Measurements from ENCODE around the gene PPM1F. TPM values are rescaled to one million over a fixed set of nuclear protein-coding genes. Genes with fewer than 3 reads are reported as not detected.
A peak's percentile ranks its signal among the peaks of the same experiment; 100 is the strongest.

PPM1F gene
- total RNA-seq, 2 donors from 2014 or later: 37.6 to 49.2 TPM

DNA sequence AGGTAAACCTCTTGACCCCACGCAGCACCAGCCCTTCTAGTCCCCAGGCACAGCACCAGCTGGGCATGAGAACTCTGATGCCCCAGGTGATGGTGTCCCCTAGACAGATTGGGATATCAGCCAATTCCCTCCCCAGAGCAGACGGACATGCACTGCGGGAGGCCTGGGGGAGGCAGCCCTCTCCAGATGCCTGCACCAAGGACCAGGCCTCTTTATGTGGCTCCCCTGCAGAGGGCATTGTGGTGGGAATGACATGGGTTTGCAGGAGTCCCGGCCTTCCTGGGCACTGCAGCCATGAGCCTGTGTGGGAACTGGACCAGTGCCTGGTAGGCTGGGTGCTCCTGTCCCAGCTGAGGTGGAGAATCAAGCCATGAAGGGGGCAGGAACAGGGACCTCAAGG lies 25.9 kb downstream of the PPM1F start:
- H3K27ac Mint-ChIP-seq: no peak overlapping the region
- WGBS, 2 experiments (ENCODE audit: insufficient coverage in 1 of 2, insufficient read length in 1 of 2): 87 to 93% methylated on average over 3 to 4 of the region's 4 CpGs
- no peaks in the 10 kb centered on the region for H3K4me1 ChIP-seq (ENCODE audit: control insufficient read depth, insufficient read depth, low read length)
- H3K9ac ChIP-seq (ENCODE audit: extremely low read depth, low read length, poor library complexity, severe bottlenecking): no peak overlapping the region
- peak; percentile 55 for DNase-seq
- no peak overlapping the region for H3K4me3 ChIP-seq (ENCODE audit: low read length)
- H3K9me3 Mint-ChIP-seq: no peaks in the 10 kb centered on the region
- peaks cover 26% of the 10 kb centered on the region for H3K36me3 Mint-ChIP-seq (ENCODE audit: low read depth)
- H3K27ac ChIP-seq (ENCODE audit: low read depth, low read length): no peak overlapping the region
- H3K9me3 ChIP-seq (ENCODE audit: control insufficient read depth, low read length): no peaks in the 10 kb centered on the region
- no peak overlapping the region for H3K4me3 Mint-ChIP-seq
- no peaks in the 10 kb centered on the region for H3K27me3 ChIP-seq (ENCODE audit: control insufficient read depth, insufficient read depth, low read length, poor library complexity, severe bottlenecking)
- H3K36me3 ChIP-seq (ENCODE audit: control insufficient read depth, insufficient read depth, low read length): peaks cover 21% of the 10 kb centered on the region
- no peaks in the 10 kb centered on the region for H3K27me3 Mint-ChIP-seq (ENCODE audit: insufficient read depth)
- H3K4me1 Mint-ChIP-seq: peaks cover 20% of the 10 kb centered on the region
- TF ChIP-seq, protein P1, sequence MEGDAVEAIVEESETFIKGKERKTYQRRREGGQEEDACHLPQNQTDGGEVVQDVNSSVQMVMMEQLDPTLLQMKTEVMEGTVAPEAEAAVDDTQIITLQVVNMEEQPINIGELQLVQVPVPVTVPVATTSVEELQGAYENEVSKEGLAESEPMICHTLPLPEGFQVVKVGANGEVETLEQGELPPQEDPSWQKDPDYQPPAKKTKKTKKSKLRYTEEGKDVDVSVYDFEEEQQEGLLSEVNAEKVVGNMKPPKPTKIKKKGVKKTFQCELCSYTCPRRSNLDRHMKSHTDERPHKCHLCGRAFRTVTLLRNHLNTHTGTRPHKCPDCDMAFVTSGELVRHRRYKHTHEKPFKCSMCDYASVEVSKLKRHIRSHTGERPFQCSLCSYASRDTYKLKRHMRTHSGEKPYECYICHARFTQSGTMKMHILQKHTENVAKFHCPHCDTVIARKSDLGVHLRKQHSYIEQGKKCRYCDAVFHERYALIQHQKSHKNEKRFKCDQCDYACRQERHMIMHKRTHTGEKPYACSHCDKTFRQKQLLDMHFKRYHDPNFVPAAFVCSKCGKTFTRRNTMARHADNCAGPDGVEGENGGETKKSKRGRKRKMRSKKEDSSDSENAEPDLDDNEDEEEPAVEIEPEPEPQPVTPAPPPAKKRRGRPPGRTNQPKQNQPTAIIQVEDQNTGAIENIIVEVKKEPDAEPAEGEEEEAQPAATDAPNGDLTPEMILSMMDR (conservative IDR thresholded peaks at IDR 0.05): no peak

DNA sequence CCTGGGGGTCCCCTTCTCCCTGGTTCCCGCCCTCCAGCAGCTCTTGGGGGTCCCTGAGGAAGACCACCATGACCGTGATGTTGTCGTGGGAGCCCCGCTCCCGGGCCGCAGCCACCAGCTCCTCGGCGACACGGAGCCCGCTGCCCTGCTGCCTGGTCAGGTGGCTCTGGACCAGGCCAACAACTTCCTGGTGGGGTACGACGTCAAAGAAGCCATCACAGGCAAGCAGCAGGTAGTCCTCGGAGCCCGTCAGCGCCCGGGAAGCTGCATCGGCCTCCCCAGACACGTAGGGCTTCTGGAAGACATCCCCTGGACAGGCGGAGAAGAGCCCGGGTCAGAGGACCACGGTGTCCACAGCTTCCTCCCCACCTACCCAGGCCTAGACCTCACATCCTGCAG lies 29.5 kb downstream of the PPM1F start:
- WGBS, 2 experiments (ENCODE audit: insufficient coverage in 1 of 2, insufficient read length in 1 of 2): 94 to 96% methylated on average over 8 to 21 of the region's 21 CpGs
- H3K27ac ChIP-seq (ENCODE audit: low read depth, low read length): no peak overlapping the region
- peaks cover 5% of the 10 kb centered on the region for H3K4me1 ChIP-seq (ENCODE audit: control insufficient read depth, insufficient read depth, low read length)
- H3K4me3 Mint-ChIP-seq: no peak overlapping the region
- no peak overlapping the region for H3K27ac Mint-ChIP-seq
- no peaks in the 10 kb centered on the region for H3K27me3 ChIP-seq (ENCODE audit: control insufficient read depth, insufficient read depth, low read length, poor library complexity, severe bottlenecking)
- no peaks in the 10 kb centered on the region for H3K9me3 Mint-ChIP-seq
- TF ChIP-seq, protein P1 (conservative IDR thresholded peaks at IDR 0.05): no peak
- peaks cover 25% of the 10 kb centered on the region for H3K4me1 Mint-ChIP-seq
- H3K9me3 ChIP-seq (ENCODE audit: control insufficient read depth, low read length): no peaks in the 10 kb centered on the region
- H3K27me3 Mint-ChIP-seq (ENCODE audit: insufficient read depth): no peaks in the 10 kb centered on the region
- no peak overlapping the region for H3K9ac ChIP-seq (ENCODE audit: extremely low read depth, low read length, poor library complexity, severe bottlenecking)
- DNase-seq: no peak
- no peak overlapping the region for H3K4me3 ChIP-seq (ENCODE audit: low read length)
- H3K36me3 ChIP-seq (ENCODE audit: control insufficient read depth, insufficient read depth, low read length): no peaks in the 10 kb centered on the region
- H3K36me3 Mint-ChIP-seq (ENCODE audit: low read depth): peaks cover 6% of the 10 kb centered on the region

DNA sequence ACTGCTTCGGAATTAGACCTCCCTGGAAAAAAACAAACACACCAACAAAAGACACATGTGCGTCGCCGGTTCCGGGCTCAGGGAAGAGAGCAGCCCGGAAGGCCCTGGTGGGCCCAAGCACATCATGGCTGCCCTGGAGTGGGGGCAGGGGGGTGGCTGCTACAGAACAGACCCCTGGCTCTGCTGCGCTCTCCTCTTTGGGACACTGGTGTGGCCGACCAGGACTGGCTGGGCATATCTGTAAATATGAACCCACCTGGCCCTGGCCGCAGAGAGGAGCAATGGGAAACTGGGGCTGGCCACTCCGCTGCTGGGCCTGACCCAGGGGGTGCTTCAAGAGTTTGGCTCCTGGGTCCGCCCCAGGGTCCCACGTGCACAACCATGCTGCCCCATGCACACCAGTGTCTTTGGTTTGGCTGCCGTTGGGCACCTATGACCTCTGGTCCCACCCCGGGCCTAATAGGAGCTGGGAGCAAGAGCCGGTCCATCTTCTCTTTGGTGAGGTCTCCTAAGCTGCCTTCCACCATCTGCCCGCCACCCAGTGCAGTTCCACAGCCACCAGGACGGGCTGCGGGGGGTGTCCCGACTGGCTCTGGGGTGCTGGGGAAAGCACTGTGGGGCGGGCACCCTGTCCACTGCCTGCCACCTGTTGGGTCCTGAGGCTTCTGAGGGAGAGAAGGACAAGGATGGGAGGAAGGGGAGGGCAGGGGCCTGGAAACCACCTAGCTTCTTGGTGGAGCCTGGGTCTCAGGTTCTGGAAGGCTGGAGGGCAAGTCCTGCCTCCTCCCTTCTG lies 30.1 kb downstream of the PPM1F start:
- Histone ChIP-seq H3K9ac (ENCODE audit: extremely low read depth, low read length, poor library complexity, severe bottlenecking) (no peak overlapping the region), H3K27me3 (ENCODE audit: control insufficient read depth, insufficient read depth, low read length, poor library complexity, severe bottlenecking) (no peaks in the 10 kb centered on the region), H3K36me3 (ENCODE audit: control insufficient read depth, insufficient read depth, low read length) (no peaks in the 10 kb centered on the region), H3K27ac (ENCODE audit: low read depth, low read length) (no peak overlapping the region), H3K4me3 (ENCODE audit: low read length) (no peak overlapping the region), H3K9me3 (ENCODE audit: control insufficient read depth, low read length) (no peaks in the 10 kb centered on the region), H3K4me1 (ENCODE audit: control insufficient read depth, insufficient read depth, low read length) (peaks cover 5% of the 10 kb centered on the region)
- Mint-ChIP-seq H3K4me1 (peaks cover 27% of the 10 kb centered on the region), H3K27me3 (ENCODE audit: insufficient read depth) (no peaks in the 10 kb centered on the region), H3K36me3 (ENCODE audit: low read depth) (peaks cover 6% of the 10 kb centered on the region), H3K27ac (peak overlapping the region; percentile 84), H3K4me3 (no peak overlapping the region), H3K9me3 (no peaks in the 10 kb centered on the region)
- peak; percentile 42 for DNase-seq
- TF ChIP-seq, protein P1 (conservative IDR thresholded peaks at IDR 0.05): no peak
- WGBS, 2 experiments (ENCODE audit: insufficient coverage in 1 of 2, insufficient read length in 1 of 2): 84 to 92% methylated on average over 6 to 20 of the region's 20 CpGs
